ENCODE data around the gene SLC25A17.
"Not testable (repeated sequence)": the region's sequence is repeated elsewhere in the genome, so short reads cannot be mapped to it uniquely, and the experiment has no call there.

Gene SLC25A17, protein sequence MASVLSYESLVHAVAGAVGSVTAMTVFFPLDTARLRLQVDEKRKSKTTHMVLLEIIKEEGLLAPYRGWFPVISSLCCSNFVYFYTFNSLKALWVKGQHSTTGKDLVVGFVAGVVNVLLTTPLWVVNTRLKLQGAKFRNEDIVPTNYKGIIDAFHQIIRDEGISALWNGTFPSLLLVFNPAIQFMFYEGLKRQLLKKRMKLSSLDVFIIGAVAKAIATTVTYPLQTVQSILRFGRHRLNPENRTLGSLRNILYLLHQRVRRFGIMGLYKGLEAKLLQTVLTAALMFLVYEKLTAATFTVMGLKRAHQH

DNA sequence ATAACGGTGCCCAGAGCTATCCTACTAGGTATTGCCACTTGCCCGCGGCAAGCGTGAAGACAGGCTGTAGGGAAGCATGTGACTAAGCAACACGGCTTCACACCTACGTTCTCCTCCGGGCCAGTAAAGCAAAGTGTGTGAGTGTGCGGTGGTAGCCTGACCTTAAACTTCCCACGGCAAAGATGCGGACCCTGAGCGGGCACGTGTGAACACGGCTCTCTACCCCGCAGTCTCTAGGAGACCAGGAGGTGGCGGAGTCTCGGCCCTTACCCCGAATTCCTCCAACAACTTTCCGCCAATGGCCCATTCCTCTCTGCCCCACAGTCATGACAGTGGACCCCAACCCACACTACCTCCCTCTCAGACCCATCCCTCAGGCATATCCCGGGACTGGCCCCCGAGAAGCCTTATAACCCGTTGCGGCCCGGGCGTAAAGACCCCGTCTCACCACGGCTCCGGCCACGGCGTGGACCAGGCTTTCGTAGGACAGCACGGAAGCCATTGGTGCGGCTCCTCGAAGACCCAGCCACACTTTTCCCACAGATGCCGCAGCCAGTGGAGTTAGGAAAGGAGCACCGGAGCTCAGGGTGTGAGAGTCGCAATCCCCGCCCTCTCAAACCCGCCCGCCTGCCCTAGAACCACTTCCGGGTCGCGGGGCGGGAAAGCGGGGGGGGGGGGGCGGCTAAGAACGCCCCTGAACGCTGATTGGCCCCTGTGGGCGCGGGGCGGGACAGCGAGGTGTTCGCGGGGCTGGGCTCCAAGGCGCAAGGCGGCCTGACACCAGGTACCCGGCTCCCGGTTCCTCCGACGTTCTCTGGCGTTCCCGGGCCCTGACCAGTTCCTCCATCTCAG, at the start of gene SLC25A17:
TSS of gene SLC25A17 (minus strand) at position 600 of the 852 bp plus-strand sequence. CDS start at position 502, 98 bp downstream.
- Histone ChIP-seq H3K4me1 (ENCODE audit: control insufficient read depth in 1 of 2, insufficient read depth in 2 of 2, low read length in 2 of 2) (peaks cover 11 to 25% of the 10 kb centered on the region in 2 donors), H3K27ac (ENCODE audit: low read length) (peak within 1 kb of the TSS; percentile 81), H3K36me3 (ENCODE audit: control insufficient read depth in 1 of 2, insufficient read depth in 2 of 2, low read length in 2 of 2) (peaks cover 0 to 9% of the 10 kb centered on the region in 2 donors), H3K27me3 (ENCODE audit: low read depth, low read length) (no peaks in the 10 kb centered on the region), H3K9me3 (ENCODE audit: control insufficient read depth in 1 of 2, low read length in 2 of 2) (no peaks in the 10 kb centered on the region), H3K4me3 (ENCODE audit: low read depth in 1 of 2, low read length in 2 of 2) (peak within 1 kb of the TSS; percentile 96 to 99)

DNA sequence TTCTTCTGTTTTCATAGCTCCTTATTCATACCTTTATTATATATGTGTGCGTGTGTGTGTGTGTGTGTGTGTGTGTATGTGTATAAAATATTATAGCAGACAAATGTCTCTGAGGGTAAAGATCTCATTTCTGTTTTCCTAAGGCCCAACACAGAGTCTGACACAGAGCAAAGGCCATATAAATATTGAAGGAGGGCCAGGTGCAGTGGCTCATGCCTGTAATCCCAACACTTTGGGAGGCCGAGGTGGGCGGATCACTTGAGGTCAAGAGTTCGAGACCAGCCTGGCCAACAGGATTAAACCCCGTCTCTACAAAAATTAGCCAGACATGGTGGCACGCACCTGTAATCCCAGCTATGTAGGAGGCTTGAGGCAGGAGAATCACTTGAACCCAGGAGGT, 49.2 kb upstream of the SLC25A17 start:
- H3K27ac ChIP-seq (ENCODE audit: low read length); H3K27me3 ChIP-seq (ENCODE audit: low read depth, low read length); H3K9me3 ChIP-seq (ENCODE audit: control insufficient read depth in 1 of 2, low read length in 2 of 2); H3K4me1 ChIP-seq (ENCODE audit: control insufficient read depth in 1 of 2, insufficient read depth in 2 of 2, low read length in 2 of 2); H3K4me3 ChIP-seq (ENCODE audit: low read depth in 1 of 2, low read length in 2 of 2); H3K36me3 ChIP-seq (ENCODE audit: control insufficient read depth in 1 of 2, insufficient read depth in 2 of 2, low read length in 2 of 2): not testable (repeated sequence)

DNA sequence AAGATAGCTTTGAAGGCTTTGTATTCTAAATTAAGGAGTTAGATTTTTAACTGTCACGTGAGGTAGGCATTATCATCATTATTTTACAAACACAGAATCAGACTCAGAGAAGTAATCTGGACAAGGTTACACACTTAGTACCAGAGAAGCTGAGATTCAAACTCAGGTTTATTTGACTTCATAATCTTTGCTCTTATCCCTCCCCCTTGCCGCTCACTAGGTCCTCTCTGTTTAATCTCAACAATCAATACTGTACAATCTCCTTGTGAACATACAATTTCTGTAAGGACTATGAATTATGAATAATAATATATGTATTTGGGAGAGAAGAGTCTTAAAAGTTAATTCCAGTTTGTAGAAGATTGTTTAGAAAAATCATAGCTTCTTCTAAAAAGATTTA, 48.0 kb upstream of the SLC25A17 start:
- Histone ChIP-seq H3K27me3 (ENCODE audit: low read depth, low read length) (no peaks in the 10 kb centered on the region), H3K4me3 (ENCODE audit: low read depth in 1 of 2, low read length in 2 of 2) (no peak overlapping the region), H3K4me1 (ENCODE audit: control insufficient read depth in 1 of 2, insufficient read depth in 2 of 2, low read length in 2 of 2) (no peaks in the 10 kb centered on the region), H3K36me3 (ENCODE audit: control insufficient read depth in 1 of 2, insufficient read depth in 2 of 2, low read length in 2 of 2) (peaks cover 0 to 9% of the 10 kb centered on the region in 2 donors), H3K9me3 (ENCODE audit: control insufficient read depth in 1 of 2, low read length in 2 of 2) (no peaks in the 10 kb centered on the region), H3K27ac (ENCODE audit: low read length) (no peak overlapping the region)

DNA sequence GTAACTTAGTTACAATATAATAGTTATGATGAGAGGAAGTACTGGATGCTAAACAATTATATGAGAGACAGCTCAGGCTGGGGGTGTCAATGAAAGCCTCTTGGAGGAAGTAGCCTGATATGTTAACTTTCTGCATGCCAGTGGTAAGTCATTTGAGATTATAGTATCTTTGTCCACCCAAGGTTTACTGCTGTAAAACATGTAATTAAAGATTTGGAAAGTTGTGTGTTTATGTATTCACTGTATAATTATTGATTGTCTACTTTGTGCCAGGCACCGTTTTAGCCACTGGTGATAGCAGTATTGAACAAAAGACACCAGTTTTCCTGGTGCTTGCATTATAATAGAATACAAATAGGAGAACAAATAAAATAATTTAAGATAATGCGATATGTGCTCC, 43.4 kb upstream of the SLC25A17 start:
- H3K4me3 ChIP-seq (ENCODE audit: low read depth in 1 of 2, low read length in 2 of 2) = no peak overlapping the region
- H3K9me3 ChIP-seq (ENCODE audit: control insufficient read depth in 1 of 2, low read length in 2 of 2) = no peaks in the 10 kb centered on the region
- H3K4me1 ChIP-seq (ENCODE audit: control insufficient read depth in 1 of 2, insufficient read depth in 2 of 2, low read length in 2 of 2) = peaks cover 6 to 16% of the 10 kb centered on the region in 2 donors
- H3K36me3 ChIP-seq (ENCODE audit: control insufficient read depth in 1 of 2, insufficient read depth in 2 of 2, low read length in 2 of 2) = no peaks in the 10 kb centered on the region
- no peak overlapping the region for H3K27ac ChIP-seq (ENCODE audit: low read length)
- no peaks in the 10 kb centered on the region for H3K27me3 ChIP-seq (ENCODE audit: low read depth, low read length)

DNA sequence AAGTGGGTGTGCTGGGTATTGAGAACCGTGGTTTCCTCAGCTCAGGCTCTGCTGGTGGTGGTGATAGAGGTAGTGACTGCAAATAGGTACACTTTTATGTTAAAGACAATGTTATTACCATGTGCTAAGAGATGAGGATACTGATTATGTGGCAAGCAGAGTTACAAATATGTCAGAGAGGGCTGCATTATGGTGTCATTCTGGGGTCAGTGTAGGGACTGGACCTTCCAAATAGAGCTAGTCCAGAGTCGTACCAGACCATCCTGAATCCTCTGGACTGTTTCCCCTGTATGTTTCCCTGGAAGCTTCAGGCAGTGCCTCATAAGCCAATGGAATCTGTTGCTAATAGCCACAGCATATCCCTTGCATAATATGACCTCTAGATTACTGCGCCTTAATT, 42.9 kb upstream of the SLC25A17 start, which contains the start of gene DNAJB7:
TSS of gene DNAJB7 (minus strand) at position 101 of the 400 bp plus-strand sequence. CDS start 119 bp downstream, outside the sequence.
- peaks cover 0 to 4% of the 10 kb centered on the region in 2 donors for H3K36me3 ChIP-seq (ENCODE audit: control insufficient read depth in 1 of 2, insufficient read depth in 2 of 2, low read length in 2 of 2)
- no peak within 1 kb of the TSS for H3K4me3 ChIP-seq (ENCODE audit: low read depth in 1 of 2, low read length in 2 of 2)
- H3K27me3 ChIP-seq (ENCODE audit: low read depth, low read length) = no peaks in the 10 kb centered on the region
- H3K4me1 ChIP-seq (ENCODE audit: control insufficient read depth in 1 of 2, insufficient read depth in 2 of 2, low read length in 2 of 2) = peaks cover 6 to 16% of the 10 kb centered on the region in 2 donors
- no peaks in the 10 kb centered on the region for H3K9me3 ChIP-seq (ENCODE audit: control insufficient read depth in 1 of 2, low read length in 2 of 2)
- no peak within 1 kb of the TSS for H3K27ac ChIP-seq (ENCODE audit: low read length)

DNA sequence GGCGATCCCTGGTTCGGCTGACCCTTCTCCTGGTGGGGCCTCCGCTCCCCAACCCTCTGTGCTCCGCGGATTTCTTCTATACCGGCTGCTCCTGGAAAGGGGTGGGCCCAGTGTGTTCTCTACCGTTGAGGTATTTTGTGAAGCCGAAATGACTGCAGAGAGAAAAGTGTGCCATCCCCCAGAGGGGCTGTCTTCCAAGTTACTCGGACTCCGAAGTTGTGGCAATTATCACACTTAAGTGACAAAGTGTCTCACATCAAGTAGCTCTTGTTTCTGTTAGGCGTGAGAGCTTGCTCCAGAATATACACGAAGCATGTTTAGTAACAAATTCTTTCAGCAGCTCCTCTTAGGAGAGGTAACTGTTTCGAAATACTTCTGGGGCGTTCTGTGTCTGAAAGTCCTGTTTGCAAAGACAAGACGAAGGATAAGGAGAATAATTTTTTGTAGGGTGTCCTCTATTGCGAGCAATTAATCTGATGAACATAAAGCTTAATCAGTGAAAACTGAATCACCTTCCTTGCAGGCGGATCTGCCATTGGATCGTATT, 38.2 kb upstream of the SLC25A17 start:
- peaks cover 0 to 14% of the 10 kb centered on the region in 2 donors for H3K36me3 ChIP-seq (ENCODE audit: control insufficient read depth in 1 of 2, insufficient read depth in 2 of 2, low read length in 2 of 2)
- peak overlapping the region; percentile 95 for H3K27ac ChIP-seq (ENCODE audit: low read length)
- no peaks in the 10 kb centered on the region for H3K9me3 ChIP-seq (ENCODE audit: control insufficient read depth in 1 of 2, low read length in 2 of 2)
- H3K4me1 ChIP-seq (ENCODE audit: control insufficient read depth in 1 of 2, insufficient read depth in 2 of 2, low read length in 2 of 2) = peaks cover 8 to 48% of the 10 kb centered on the region in 2 donors
- peak overlapping the region; percentile 86 to 98 for H3K4me3 ChIP-seq (ENCODE audit: low read depth in 1 of 2, low read length in 2 of 2)
- no peaks in the 10 kb centered on the region for H3K27me3 ChIP-seq (ENCODE audit: low read depth, low read length)

DNA sequence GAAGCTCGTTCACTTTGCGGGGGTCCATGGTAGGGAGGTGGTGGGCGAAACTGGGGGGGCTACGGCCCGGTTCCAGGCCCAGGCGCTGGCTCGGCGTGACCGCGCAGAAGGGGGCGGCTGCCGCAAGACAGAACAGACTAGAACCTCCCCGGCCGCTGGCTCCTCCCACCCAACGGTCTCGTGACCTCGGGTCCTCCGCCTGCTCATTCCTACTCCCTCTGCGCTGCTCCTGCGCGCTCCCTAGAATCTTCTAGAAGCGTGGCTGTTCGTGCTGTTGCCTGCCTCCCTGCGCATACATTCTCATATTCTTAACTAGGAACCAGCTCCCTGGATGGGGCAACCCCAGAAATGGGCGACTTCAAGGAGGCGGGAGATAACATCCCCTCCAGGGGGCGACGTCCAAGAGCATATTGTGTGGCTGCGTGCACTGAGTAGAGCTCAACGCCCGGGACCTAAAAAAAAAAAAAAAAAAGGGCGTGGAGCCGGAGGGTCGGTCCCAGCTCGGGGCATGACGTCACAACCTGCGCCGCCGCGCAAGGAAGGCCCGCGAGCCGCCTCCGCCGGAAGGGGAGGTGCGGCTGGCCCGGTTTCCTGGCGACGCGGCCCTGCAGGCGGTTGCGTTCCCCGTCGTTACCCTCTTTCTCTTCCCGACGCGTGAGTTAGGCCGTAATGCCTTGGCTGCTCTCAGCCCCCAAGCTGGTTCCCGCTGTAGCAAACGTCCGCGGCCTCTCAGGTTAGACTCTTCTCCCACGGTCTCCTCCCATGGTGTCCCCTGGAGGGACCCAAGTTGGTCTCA, 37.6 kb upstream of the SLC25A17 start, which contains the start of the genes ST13 and XPNPEP3:
TSS of gene ST13 (minus strand) at position 127 of the 796 bp plus-strand sequence. CDS start at position 28, 99 bp downstream.
TSS of gene XPNPEP3 (plus strand) at position 636 of the 796 bp plus-strand sequence. CDS start at position 670, 34 bp downstream.
- peaks cover 0 to 14% of the 10 kb centered on the region in 2 donors for H3K36me3 ChIP-seq (ENCODE audit: control insufficient read depth in 1 of 2, insufficient read depth in 2 of 2, low read length in 2 of 2)
- H3K9me3 ChIP-seq (ENCODE audit: control insufficient read depth in 1 of 2, low read length in 2 of 2) = no peaks in the 10 kb centered on the region
- H3K4me3 ChIP-seq (ENCODE audit: low read depth in 1 of 2, low read length in 2 of 2) = peak within 1 kb of the TSS; percentile 86 to 98
- H3K27ac ChIP-seq (ENCODE audit: low read length) = peak within 1 kb of the TSS; percentile 95
- peaks cover 8 to 48% of the 10 kb centered on the region in 2 donors for H3K4me1 ChIP-seq (ENCODE audit: control insufficient read depth in 1 of 2, insufficient read depth in 2 of 2, low read length in 2 of 2)
- H3K27me3 ChIP-seq (ENCODE audit: low read depth, low read length) = no peaks in the 10 kb centered on the region

DNA sequence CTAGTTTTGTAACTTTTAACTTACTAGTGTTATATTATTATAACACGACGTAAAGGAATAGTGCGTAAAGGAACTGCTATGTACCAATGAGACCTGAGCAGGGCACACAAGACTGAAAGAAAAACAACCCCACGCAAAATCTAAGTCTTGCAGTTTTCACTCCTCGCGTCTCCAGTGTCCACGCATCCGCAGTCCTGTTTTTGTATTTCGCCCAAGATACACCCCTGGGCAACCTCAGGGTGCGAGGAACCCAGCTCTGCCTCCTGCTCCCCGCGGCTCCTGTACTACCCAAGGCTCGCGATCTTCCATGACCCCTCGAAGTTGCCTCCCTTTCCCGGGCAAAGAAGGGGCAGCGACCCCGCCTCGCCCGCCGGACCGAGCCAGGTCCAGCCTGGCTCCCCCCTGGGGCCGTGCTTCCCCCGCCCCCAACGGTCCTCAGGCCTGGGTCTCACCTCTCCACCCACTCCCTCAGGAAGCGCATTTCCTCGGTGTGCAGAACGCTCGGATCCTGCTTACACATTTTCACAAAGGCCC, 36.9 kb upstream of the SLC25A17 start:
- Histone ChIP-seq H3K9me3 (ENCODE audit: control insufficient read depth in 1 of 2, low read length in 2 of 2) (no peaks in the 10 kb centered on the region), H3K27ac (ENCODE audit: low read length) (peak overlapping the region; percentile 94), H3K4me1 (ENCODE audit: control insufficient read depth in 1 of 2, insufficient read depth in 2 of 2, low read length in 2 of 2) (peaks cover 8 to 48% of the 10 kb centered on the region in 2 donors), H3K36me3 (ENCODE audit: control insufficient read depth in 1 of 2, insufficient read depth in 2 of 2, low read length in 2 of 2) (peaks cover 0 to 14% of the 10 kb centered on the region in 2 donors), H3K4me3 (ENCODE audit: low read depth in 1 of 2, low read length in 2 of 2) (peak overlapping the region; percentile 86 to 98), H3K27me3 (ENCODE audit: low read depth, low read length) (no peaks in the 10 kb centered on the region)

DNA sequence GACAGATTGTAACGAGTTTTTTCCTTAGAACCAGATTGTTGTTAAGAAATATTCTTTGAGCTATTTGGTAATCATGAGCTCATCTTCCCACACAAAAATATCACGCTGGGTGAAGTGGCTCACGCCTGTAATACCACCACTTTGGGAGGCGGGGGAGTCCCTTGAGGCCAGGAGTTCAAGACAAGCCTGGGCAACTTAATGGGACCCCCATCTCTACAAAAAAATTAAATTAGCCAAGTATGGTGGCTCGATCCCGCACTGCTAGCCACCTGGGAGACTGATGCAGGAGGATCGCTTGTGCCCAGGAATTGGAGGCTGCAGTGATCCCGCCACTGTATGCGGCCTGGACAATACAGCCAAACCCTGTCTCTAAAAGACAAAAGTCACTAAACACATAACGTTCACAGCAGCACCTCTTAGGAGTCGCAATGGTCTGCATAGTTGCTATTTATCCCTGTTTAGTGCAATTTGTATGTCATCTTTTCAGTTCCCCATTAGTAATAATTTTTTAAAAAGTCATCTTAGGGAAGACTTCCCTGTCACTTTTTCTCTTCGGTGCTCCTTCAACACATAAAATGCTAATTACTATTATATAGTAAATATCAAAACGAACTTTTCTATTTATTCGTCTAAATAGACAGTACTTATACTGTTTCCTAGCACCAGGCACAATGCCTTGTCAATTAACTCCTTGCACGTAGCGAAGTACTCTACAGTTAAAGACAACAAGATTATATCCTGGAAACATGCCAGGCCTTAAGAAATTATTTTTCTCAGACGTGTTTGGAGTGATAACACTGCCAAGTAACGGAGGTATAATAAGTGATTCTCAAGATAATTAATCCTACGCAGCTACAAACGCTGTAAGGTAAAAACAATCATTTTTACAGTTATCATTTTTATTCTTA, 36.2 kb upstream of the SLC25A17 start:
- Histone ChIP-seq H3K4me3 (ENCODE audit: low read depth in 1 of 2, low read length in 2 of 2) (peak overlapping the region; percentile 86 to 98), H3K27me3 (ENCODE audit: low read depth, low read length) (no peaks in the 10 kb centered on the region), H3K27ac (ENCODE audit: low read length) (peak overlapping the region; percentile 94), H3K9me3 (ENCODE audit: control insufficient read depth in 1 of 2, low read length in 2 of 2) (no peaks in the 10 kb centered on the region), H3K4me1 (ENCODE audit: control insufficient read depth in 1 of 2, insufficient read depth in 2 of 2, low read length in 2 of 2) (peaks cover 8 to 48% of the 10 kb centered on the region in 2 donors), H3K36me3 (ENCODE audit: control insufficient read depth in 1 of 2, insufficient read depth in 2 of 2, low read length in 2 of 2) (peaks cover 2 to 14% of the 10 kb centered on the region in 2 donors)

Measured in muscle layer of duodenum (tissue), 2 donors.